GM12878 (cell line): Measurements from ENCODE around the gene CHRDL1. TPM values are rescaled to one million over a fixed set of nuclear protein-coding genes. Genes with fewer than 3 reads are reported as not detected.

Experiments used
- ATAC-seq: fragments of 200-7000 bp; cut with Tn5 transposase; 3 replicates; pipeline ENCODE4 v1.9.1; 2020; ENCODE audit warnings: mild to moderate bottlenecking, moderate library complexity
- BruUV-seq: library from RNA; stranded (reverse); fragments of 400-500 nt; replicated peaks from 2 replicates; lab custom pipeline; 2021; lab: Mats Ljungman, UMichigan
- CTCF ChIA-PET: fragments of 300-600 bp; sonication (Branson Sonifier 250); formaldehyde crosslinking; extraction: SDS; loops from one replicate; lab custom pipeline; 2021; ENCODE audit warnings: inconsistent platforms; lab: Yijun Ruan, JAX
- POLR2A ChIA-PET: fragments of 350-600 bp; formaldehyde crosslinking; extraction: SDS; loops from one replicate; lab custom pipeline; 2021; ENCODE audit warnings: inconsistent platforms; lab: Charles Lee
- RAD21 ChIA-PET: fragments of 300-600 bp; sonication (Branson Sonifier 250); formaldehyde crosslinking; loops from one replicate; lab custom pipeline; 2023; ENCODE audit warnings: antibody characterized with exemption; ENCODE audit not compliant: unreplicated experiment; lab: Charles Lee
- SMC1A ChIA-PET: fragments of 300-600 bp; sonication (Branson Sonifier 250); formaldehyde crosslinking; loops from one replicate; lab custom pipeline; 2023; ENCODE audit not compliant: unreplicated experiment, uncharacterized antibody; lab: Charles Lee
- DNase-seq: peaks from one replicate; pipeline ENCODE4 v3.0.0-alpha.2; 2011; ENCODE audit warnings: low read depth, low spot score
- FAIRE-seq: peaks from 3 replicates; lab custom pipeline; 2011; peaks lifted over from hg19 to GRCh38; lab: Jason Lieb, UNC
- H2AFZ ChIP-seq: 2 replicates; pipeline ENCODE4 v1.6.0; 2011; ENCODE audit warnings: low read depth, low read length, control low read depth; ENCODE audit not compliant: control insufficient read depth
- H3K27ac ChIP-seq: 2 replicates; pipeline ENCODE4 v1.5.1; 2011; ENCODE audit warnings: control low read depth; ENCODE audit not compliant: control insufficient read depth, insufficient read depth
- H3K27me3 ChIP-seq, 2 experiments: replicated peaks in 1 of 2; 2 replicates each; pipeline versions ENCODE4 v1.6.0 to v1.6.1; 2011; ENCODE audit warnings: low read length in 1 of 2; ENCODE audit not compliant: control insufficient read depth in 2 of 2, insufficient read depth in 2 of 2
- H3K36me3 ChIP-seq, 2 experiments: 2 replicates each; pipeline ENCODE4 v1.5.1; 2011; ENCODE audit warnings: low read length in 1 of 2; ENCODE audit not compliant: control insufficient read depth in 2 of 2, insufficient read depth in 2 of 2
- H3K4me1 ChIP-seq: 2 replicates; pipeline ENCODE4 v1.6.1; 2011; ENCODE audit warnings: mild to moderate bottlenecking, low read length, moderate library complexity, mixed read lengths; ENCODE audit not compliant: control insufficient read depth, insufficient read depth
- H3K4me2 ChIP-seq: 2 replicates; pipeline ENCODE4 v1.6.0; 2011; ENCODE audit warnings: control low read depth; ENCODE audit not compliant: control insufficient read depth, insufficient read depth
- H3K4me3 ChIP-seq: fragments of 200-600 bp; sonication (generic); 2 replicates; pipeline ENCODE4 v1.5.1; 2016
- H3K79me2 ChIP-seq: 2 replicates; pipeline ENCODE4 v1.6.0; 2011; ENCODE audit warnings: low read length; ENCODE audit not compliant: control insufficient read depth, insufficient read depth
- H3K9ac ChIP-seq: 2 replicates; pipeline ENCODE4 v1.8.0; 2011; ENCODE audit warnings: low read length, control low read depth, mixed read lengths; ENCODE audit not compliant: control insufficient read depth, insufficient read depth
- H3K9me3 ChIP-seq: replicated peaks from 3 replicates; pipeline ENCODE4 v1.5.1; 2011; ENCODE audit warnings: mild to moderate bottlenecking, low read length; ENCODE audit not compliant: control insufficient read depth, insufficient read depth
- H4K20me1 ChIP-seq: 2 replicates; pipeline ENCODE4 v1.6.0; 2011; ENCODE audit not compliant: control insufficient read depth, insufficient read depth
- ATF3 ChIP-seq: IDR thresholded peaks from 2 replicates; pipeline ENCODE4 v1.6.1; 2011; ENCODE audit warnings: low read depth, mild to moderate bottlenecking, low read length, moderate library complexity, borderline replicate concordance; ENCODE audit errors: extremely low read depth
- IKZF1 ChIP-seq: fragments of 450-650 bp; conservative IDR thresholded peaks from 2 replicates; pipeline ENCODE4 v1.6.1; 2017; ENCODE audit warnings: antibody characterized with exemption, mild to moderate bottlenecking
- RELB ChIP-seq: fragments of 450-650 bp; IDR thresholded peaks from 2 replicates; pipeline ENCODE4 v1.6.1; 2017; ENCODE audit warnings: low read depth, mild to moderate bottlenecking, moderate library complexity
- WGBS: methylation state at CpG from one replicate; pipeline ENCODE4 v1.1.6; 2016; ENCODE audit warnings: low lambda C conversion rate; ENCODE audit not compliant: insufficient replicate concordance, insufficient coverage; ENCODE audit errors: missing lambda C conversion rate; 5-methylcytosine and 5-hydroxymethylcytosine counted together
- in situ Hi-C: fragments of 300-500 bp; cut with MboI; formaldehyde crosslinking; loops from 9 replicates; pipeline ENCODE4 v1.14.3; 2018; ENCODE audit warnings: mixed read lengths
- intact Hi-C: fragments of 100-400 bp; cut with micrococcal nuclease; formaldehyde crosslinking; loops from one replicate; pipeline ENCODE4 v1.14.2; 2022; ENCODE audit not compliant: unreplicated experiment
- polyA plus RNA-seq, 11 experiments: library from polyadenylated mRNA; depleted of rRNA in 4 of 11; unstranded in 6 of 11; stranded (reverse) in 5 of 11; fragments of >200 nt; fragmentation: Nextera tagmentation in 4 of 11; fragmentation: Illumina TruSeq in 1 of 11; extraction: Ambion mirVana in 4 of 11; extraction: Trizol in 1 of 11; gene quantifications; 1 replicate in 1 of 11; 2 replicates in 10 of 11; pipeline versions ENCODE4 v1.2.1 to v1.2.3, GENCODE V29; 2011 to 2016; ENCODE audit warnings: inconsistent platforms in 2 of 11, missing spikeins in 2 of 11, low read depth in 1 of 11
- total RNA-seq, 4 experiments: library from RNA; depleted of rRNA in 3 of 4; stranded (reverse); fragments of >200 nt in 3 of 4; fragmentation: Illumina TruSeq in 1 of 4; extraction: Trizol in 1 of 4; gene quantifications; 2 replicates each; pipeline versions ENCODE4 v1.2.1 to v1.2.3, GENCODE V29; 2013 to 2021

The CHRDL1 gene
- total and polyA plus RNA-seq, 10 of the 15 experiments (the other 5 are each of a cell fraction or from before 2014, with no cell fraction given) = 0.05 to 0.47 (median 0.25) TPM

- 1% methylated on average over 3 of the region's 3 CpGs for WGBS
These were observed 40.6 kb downstream of the CHRDL1 start for GRCh38 chrX:110755061-110755460.

More at GRCh38 chrX:110755061-110755460, 40.6 kb downstream of the CHRDL1 start:
- ATAC-seq = no peak
- Histone ChIP-seq H3K36me3 (no peaks in the 10 kb centered on the region), H3K4me1 (no peaks in the 10 kb centered on the region), H3K27ac (no peak overlapping the region), H3K9ac (no peak overlapping the region), H3K4me3 (no peak overlapping the region), H3K4me2 (no peak overlapping the region), H3K79me2 (no peaks in the 10 kb centered on the region), H4K20me1 (no peaks in the 10 kb centered on the region), H2AFZ (no peak overlapping the region), H3K9me3 (no peaks in the 10 kb centered on the region), H3K27me3 (no peaks in the 10 kb centered on the region)
- POLR2A ChIA-PET = no interaction called here
- DNase-seq = no peak
- no TSS peak for BruUV-seq
- SMC1A ChIA-PET = interaction anchor here (1.9 kb wide), 1 partner anchor 12 kb away, joined by 5 read pairs; no protein-coding TSS in a partner anchor
- in situ Hi-C loops (no loop called here), intact Hi-C loops (no loop called here)
- no peak for FAIRE-seq
- RAD21 ChIA-PET = no interaction called here
- CTCF ChIA-PET = interaction anchor here (0.9 kb wide), 1 partner anchor 13 kb away, joined by 3 read pairs; no protein-coding TSS in a partner anchor
- no peak for TF ChIP-seq RELB
- no peak for TF ChIP-seq ATF3
- TF ChIP-seq IKZF1 = no peak
